BLaER1 (cell line): Measurements from ENCODE around the gene SLC8A3.

Experiments
- H3K27ac ChIP-seq: shearing (Covaris generic); formaldehyde crosslinking; 2 replicates; pipeline ENCODE4 v1.8.1; 2022
- H3K27me3 ChIP-seq: shearing (Covaris generic); formaldehyde crosslinking; 2 replicates; pipeline ENCODE4 v1.8.1; 2022
- H3K36me3 ChIP-seq: shearing (Covaris generic); formaldehyde crosslinking; 2 replicates; pipeline ENCODE4 v1.8.1; 2022
- H3K4me1 ChIP-seq: shearing (Covaris generic); formaldehyde crosslinking; 2 replicates; pipeline ENCODE4 v1.8.1; 2022
- H3K4me2 ChIP-seq: shearing (Covaris generic); formaldehyde crosslinking; 2 replicates; pipeline ENCODE4 v1.8.1; 2022
- H3K4me3 ChIP-seq: shearing (Covaris generic); formaldehyde crosslinking; 2 replicates; pipeline ENCODE4 v1.8.1; 2022
- H3K9ac ChIP-seq: shearing (Covaris generic); formaldehyde crosslinking; 2 replicates; pipeline ENCODE4 v1.8.1; 2022
- H3K9me3 ChIP-seq: shearing (Covaris generic); formaldehyde crosslinking; 2 replicates; pipeline ENCODE4 v1.8.1; 2022
- H4K20me1 ChIP-seq: shearing (Covaris generic); formaldehyde crosslinking; 2 replicates; pipeline ENCODE4 v1.8.1; 2022
- Cebpa-rat ChIP-seq: shearing (Covaris generic); IDR thresholded peaks from 2 replicates; pipeline ENCODE4 v1.8.1; 2022

Gene SLC8A3

GRCh38 chr14:70033116-70033515 is 155.6 kb downstream of the SLC8A3 start:
- no peaks in the 10 kb centered on the region for H4K20me1 ChIP-seq
- no peaks in the 10 kb centered on the region for H3K9me3 ChIP-seq
- H3K27me3 ChIP-seq = no peaks in the 10 kb centered on the region
- no peaks in the 10 kb centered on the region for H3K4me1 ChIP-seq
- H3K36me3 ChIP-seq = no peaks in the 10 kb centered on the region
- TF ChIP-seq Cebpa-rat = no peak
- H3K27ac ChIP-seq = no peak overlapping the region
- no peak overlapping the region for H3K4me3 ChIP-seq
- H3K9ac ChIP-seq = no peak overlapping the region
- no peak overlapping the region for H3K4me2 ChIP-seq

- Histone ChIP-seq H4K20me1 (no peaks in the 10 kb centered on the region), H3K27ac (no peak overlapping the region), H3K4me2 (no peak overlapping the region)
Measured at GRCh38 chr14:70032447-70032846, 156.3 kb downstream of the SLC8A3 start.

GRCh38 chr14:70032016-70032415 is 156.7 kb downstream of the SLC8A3 start:
- Histone ChIP-seq H3K9me3 (no peaks in the 10 kb centered on the region), H3K27ac (no peak overlapping the region), H3K9ac (no peak overlapping the region), H4K20me1 (no peaks in the 10 kb centered on the region), H3K36me3 (no peaks in the 10 kb centered on the region), H3K4me2 (no peak overlapping the region), H3K4me1 (peaks cover 7% of the 10 kb centered on the region), H3K27me3 (no peaks in the 10 kb centered on the region), H3K4me3 (no peak overlapping the region)
- TF ChIP-seq Cebpa-rat = no peak

More at GRCh38 chr14:70032447-70032846, 156.3 kb downstream of the SLC8A3 start:
- TF ChIP-seq Cebpa-rat = no peak
- Histone ChIP-seq H3K4me3 (no peak overlapping the region), H3K36me3 (no peaks in the 10 kb centered on the region), H3K27me3 (no peaks in the 10 kb centered on the region), H3K4me1 (peaks cover 3% of the 10 kb centered on the region), H3K9ac (no peak overlapping the region), H3K9me3 (no peaks in the 10 kb centered on the region)

- no peak overlapping the region for H3K9ac ChIP-seq
- no peak for TF ChIP-seq Cebpa-rat
- H3K36me3 ChIP-seq = no peaks in the 10 kb centered on the region
Measured at GRCh38 chr14:70029296-70030132, 159.2 kb downstream of the SLC8A3 start.

GRCh38 chr14:70027785-70028428 is 160.8 kb downstream of the SLC8A3 start:
- Histone ChIP-seq H3K4me3 (no peak overlapping the region), H3K4me1 (peaks cover 22% of the 10 kb centered on the region), H3K36me3 (no peaks in the 10 kb centered on the region), H3K9ac (no peak overlapping the region), H3K27ac (no peak overlapping the region), H3K9me3 (no peaks in the 10 kb centered on the region), H3K27me3 (no peaks in the 10 kb centered on the region), H3K4me2 (peak overlapping the region; percentile 65; the same call in 1 of the 2 replicates), H4K20me1 (no peaks in the 10 kb centered on the region)
- no peak for TF ChIP-seq Cebpa-rat

More at GRCh38 chr14:70029296-70030132, 159.2 kb downstream of the SLC8A3 start:
- no peaks in the 10 kb centered on the region for H3K27me3 ChIP-seq
- no peak overlapping the region for H3K4me2 ChIP-seq
- H3K9me3 ChIP-seq = no peaks in the 10 kb centered on the region
- peaks cover 22% of the 10 kb centered on the region for H3K4me1 ChIP-seq
- no peaks in the 10 kb centered on the region for H4K20me1 ChIP-seq
- H3K27ac ChIP-seq = no peak overlapping the region
- H3K4me3 ChIP-seq = no peak overlapping the region

GRCh38 chr14:70023871-70024270 is 164.9 kb downstream of the SLC8A3 start:
- TF ChIP-seq Cebpa-rat = no peak
- H4K20me1 ChIP-seq = no peaks in the 10 kb centered on the region

GRCh38 chr14:70022771-70023445 is 165.8 kb downstream of the SLC8A3 start:
- no peaks in the 10 kb centered on the region for H3K36me3 ChIP-seq
- H3K4me1 ChIP-seq = peaks cover 57% of the 10 kb centered on the region
- no peak for TF ChIP-seq Cebpa-rat
- H4K20me1 ChIP-seq = no peaks in the 10 kb centered on the region
- no peak overlapping the region for H3K27ac ChIP-seq
- no peak overlapping the region for H3K4me2 ChIP-seq
- H3K4me3 ChIP-seq = no peak overlapping the region
- H3K27me3 ChIP-seq = no peaks in the 10 kb centered on the region
- no peak overlapping the region for H3K9ac ChIP-seq
- H3K9me3 ChIP-seq = no peaks in the 10 kb centered on the region

More at GRCh38 chr14:70023871-70024270, 164.9 kb downstream of the SLC8A3 start:
- H3K4me3 ChIP-seq = no peak overlapping the region
- H3K27me3 ChIP-seq = no peaks in the 10 kb centered on the region
- H3K4me2 ChIP-seq = no peak overlapping the region
- H3K9ac ChIP-seq = no peak overlapping the region
- no peaks in the 10 kb centered on the region for H3K36me3 ChIP-seq
- no peaks in the 10 kb centered on the region for H3K9me3 ChIP-seq
- H3K4me1 ChIP-seq = peaks cover 47% of the 10 kb centered on the region
- no peak overlapping the region for H3K27ac ChIP-seq

- no peak overlapping the region for H3K9ac ChIP-seq
- no peaks in the 10 kb centered on the region for H4K20me1 ChIP-seq
- H3K27ac ChIP-seq = no peak overlapping the region
- H3K4me3 ChIP-seq = no peak overlapping the region
- H3K9me3 ChIP-seq = no peaks in the 10 kb centered on the region
- H3K4me2 ChIP-seq = no peak overlapping the region
- no peaks in the 10 kb centered on the region for H3K27me3 ChIP-seq
- peaks cover 54% of the 10 kb centered on the region for H3K4me1 ChIP-seq
- no peak for TF ChIP-seq Cebpa-rat
- no peaks in the 10 kb centered on the region for H3K36me3 ChIP-seq
Measured at GRCh38 chr14:70021548-70022220, 167.1 kb downstream of the SLC8A3 start.

- Histone ChIP-seq H3K4me1 (peaks cover 43% of the 10 kb centered on the region), H3K27me3 (no peaks in the 10 kb centered on the region), H3K36me3 (no peaks in the 10 kb centered on the region), H3K9me3 (no peaks in the 10 kb centered on the region), H3K27ac (peak overlapping the region; percentile 37), H4K20me1 (no peaks in the 10 kb centered on the region), H3K4me2 (peak overlapping the region; percentile 91), H3K4me3 (no peak overlapping the region), H3K9ac (no peak overlapping the region)
- TF ChIP-seq Cebpa-rat = no peak
Measured at GRCh38 chr14:70020352-70021170, 168.2 kb downstream of the SLC8A3 start.
